Liver (tissue), 9 donors: ENCODE data around the gene INSIG2. TPM values are rescaled to one million over a fixed set of nuclear protein-coding genes. Genes with fewer than 3 reads are reported as not detected.

Experiments
- DNase-seq: peaks from one replicate; pipeline ENCODE4 v3.0.0-alpha.2; 2017; ENCODE audit warnings: low spot score
- H3K27ac ChIP-seq, 2 donors: one replicate each; pipeline ENCODE4 v1.7.0; 2013; ENCODE audit warnings: inconsistent platforms in 2 of 2, low read length in 2 of 2, control low read depth in 1 of 2, low read depth in 1 of 2, mild to moderate bottlenecking in 1 of 2
- H3K27me3 ChIP-seq, 4 donors: one replicate each; pipeline versions ENCODE4 v1.6.1 to v1.7.0; 2013; ENCODE audit warnings: low read length in 3 of 4, inconsistent platforms in 1 of 4, mild to moderate bottlenecking in 1 of 4, moderate library complexity in 1 of 4; ENCODE audit not compliant: control insufficient read depth in 4 of 4, insufficient read depth in 4 of 4
- H3K36me3 ChIP-seq, 4 donors: one replicate each; pipeline versions ENCODE4 v1.6.1 to v1.7.0; 2013; ENCODE audit warnings: low read length in 3 of 4, mild to moderate bottlenecking in 3 of 4, low read depth in 1 of 4, moderate library complexity in 1 of 4; ENCODE audit not compliant: control insufficient read depth in 4 of 4, insufficient read depth in 3 of 4
- H3K4me1 ChIP-seq, 4 donors: one replicate each; pipeline versions ENCODE4 v1.6.1 to v1.7.0; 2013; ENCODE audit warnings: low read length in 3 of 4, mild to moderate bottlenecking in 3 of 4, moderate library complexity in 1 of 4; ENCODE audit not compliant: control insufficient read depth in 4 of 4, insufficient read depth in 4 of 4
- H3K4me3 ChIP-seq, 3 donors: one replicate each; pipeline versions ENCODE4 v1.6.1 to v1.7.0; 2013; ENCODE audit warnings: low read length in 3 of 3, control low read depth in 1 of 3, low read depth in 1 of 3, mild to moderate bottlenecking in 1 of 3
- H3K9ac ChIP-seq, 2 donors: one replicate each; pipeline ENCODE4 v1.7.0; 2013; ENCODE audit warnings: low read length in 2 of 2, mild to moderate bottlenecking in 2 of 2, moderate library complexity in 2 of 2, control low read depth in 1 of 2, low read depth in 1 of 2
- H3K9me3 ChIP-seq, 4 donors: one replicate each; pipeline versions ENCODE4 v1.6.1 to v1.7.0; 2013; ENCODE audit warnings: low read length in 3 of 4; ENCODE audit not compliant: control insufficient read depth in 4 of 4
- ATF3 ChIP-seq: IDR thresholded peaks from 2 replicates; pipeline ENCODE4 v1.6.1; 2016; ENCODE audit warnings: antibody characterized with exemption
- EGR1 ChIP-seq, 2 donors: IDR thresholded peaks; 2 replicates each; pipeline ENCODE4 v1.6.1; 2016 to 2018; ENCODE audit warnings: antibody characterized with exemption in 2 of 2, low read depth in 2 of 2
- FOXA1 ChIP-seq: IDR thresholded peaks from 2 replicates; pipeline ENCODE4 v1.6.1; 2016; ENCODE audit warnings: antibody characterized with exemption
- HNF4A ChIP-seq, 2 donors: conservative IDR thresholded peaks; 2 replicates each; pipeline ENCODE4 v1.6.1; 2016; ENCODE audit warnings: antibody characterized with exemption in 2 of 2, mild to moderate bottlenecking in 2 of 2
- HNF4G ChIP-seq: IDR thresholded peaks from 2 replicates; pipeline ENCODE4 v1.6.1; 2016; ENCODE audit warnings: antibody characterized with exemption
- JUND ChIP-seq, 2 donors: IDR thresholded peaks; 2 replicates each; pipeline ENCODE4 v1.6.1; 2016; ENCODE audit warnings: antibody characterized with exemption in 2 of 2
- NR2F2 ChIP-seq: IDR thresholded peaks from 2 replicates; pipeline ENCODE4 v1.6.1; 2016; ENCODE audit warnings: antibody characterized with exemption
- RAD21 ChIP-seq, 2 donors: IDR thresholded peaks; 2 replicates each; pipeline ENCODE4 v1.6.1; 2016; ENCODE audit warnings: antibody characterized with exemption in 2 of 2, mild to moderate bottlenecking in 2 of 2
- TAF1 ChIP-seq: conservative IDR thresholded peaks from 2 replicates; pipeline ENCODE4 v1.6.1; 2016; ENCODE audit warnings: antibody characterized with exemption, mild to moderate bottlenecking
- YY1 ChIP-seq: IDR thresholded peaks from 2 replicates; pipeline ENCODE4 v1.6.1; 2016; ENCODE audit warnings: antibody characterized with exemption, mild to moderate bottlenecking
- WGBS: extraction: QIAGEN DNeasy Blood & Tissue Kit; methylation state at CpG from one replicate; pipeline ENCODE4 v1.1.7; 2013; 5-methylcytosine and 5-hydroxymethylcytosine counted together
- polyA plus RNA-seq, 2 donors: library from polyadenylated mRNA; stranded (reverse) in 1 of 2; unstranded in 1 of 2; fragments of 200-250 nt in 1 of 2; fragments of >200 nt in 1 of 2; fragmentation: Nextera tagmentation in 1 of 2; extraction: Ambion mirVana in 1 of 2; gene quantifications; one replicate each; pipeline versions ENCODE4 v1.2.1 to v1.2.3, GENCODE V29; 2013 to 2015
- total RNA-seq, 2 donors: library from RNA; depleted of rRNA; stranded (reverse); fragments of >200 nt; gene quantifications; one replicate each; pipeline ENCODE4 v1.2.3, GENCODE V29; 2014
- TF ChIP-seq, protein P1 (sequence below): fragments of 150-350 bp; IDR thresholded peaks from 2 replicates; pipeline ENCODE4 v1.5.1; 2017; ENCODE audit warnings: improper control_type of control experiment, low read depth, low read length; ENCODE audit not compliant: missing input control
- TF ChIP-seq, protein P2 (sequence below): IDR thresholded peaks from 2 replicates; pipeline ENCODE4 v1.6.1; 2016; ENCODE audit warnings: antibody characterized with exemption
- donor health status: healthy.
- donor health status: healthy.
- donor health status: healthy.
- donor health status: healthy.
- donor health status: healthy.

INSIG2 gene
- total and polyA plus RNA-seq, 4 donors, result 11.3 to 18.5 (median 15.6) TPM

DNA sequence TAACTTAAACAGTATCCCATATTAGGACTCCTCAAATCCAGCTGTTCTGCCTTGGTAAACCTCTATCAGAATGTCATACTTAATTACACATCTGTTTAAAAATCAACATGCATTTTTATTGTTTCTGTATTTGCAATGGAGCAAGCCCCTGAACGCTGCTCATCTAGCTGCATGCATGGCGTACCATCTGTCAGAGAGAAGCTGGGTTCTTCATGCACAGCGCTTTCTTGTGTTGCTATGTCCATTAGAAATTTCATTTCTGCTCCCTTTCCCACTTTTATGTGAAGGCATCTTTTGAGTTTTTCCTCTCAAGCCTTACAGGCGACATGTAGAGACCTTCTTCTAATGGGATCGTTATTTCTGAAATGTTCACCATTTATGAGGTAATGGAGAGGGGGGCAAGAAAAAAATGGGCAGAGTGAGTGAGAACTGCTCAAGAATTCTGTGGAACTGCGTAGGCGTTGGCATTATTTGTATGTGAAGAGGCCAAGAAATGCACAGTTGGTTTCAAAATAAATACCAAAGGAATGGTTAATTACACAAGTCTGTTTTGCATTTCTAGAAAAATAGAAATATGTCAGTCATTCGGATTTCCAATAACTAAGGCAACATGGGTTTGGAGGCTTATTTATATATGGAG is 31.6 kb downstream of the INSIG2 start:
- H3K9ac ChIP-seq, result no peak overlapping the region
- no peak overlapping the region for H3K4me3 ChIP-seq
- DNase-seq, result no peak
- no peaks in the 10 kb centered on the region for H3K36me3 ChIP-seq
- no peaks in the 10 kb centered on the region for H3K9me3 ChIP-seq
- H3K27ac ChIP-seq, result no peak overlapping the region
- H3K4me1 ChIP-seq, result peaks cover 0 to 4% (median 2%) of the 10 kb centered on the region in 4 donors
- TF ChIP-seq, protein P1, sequence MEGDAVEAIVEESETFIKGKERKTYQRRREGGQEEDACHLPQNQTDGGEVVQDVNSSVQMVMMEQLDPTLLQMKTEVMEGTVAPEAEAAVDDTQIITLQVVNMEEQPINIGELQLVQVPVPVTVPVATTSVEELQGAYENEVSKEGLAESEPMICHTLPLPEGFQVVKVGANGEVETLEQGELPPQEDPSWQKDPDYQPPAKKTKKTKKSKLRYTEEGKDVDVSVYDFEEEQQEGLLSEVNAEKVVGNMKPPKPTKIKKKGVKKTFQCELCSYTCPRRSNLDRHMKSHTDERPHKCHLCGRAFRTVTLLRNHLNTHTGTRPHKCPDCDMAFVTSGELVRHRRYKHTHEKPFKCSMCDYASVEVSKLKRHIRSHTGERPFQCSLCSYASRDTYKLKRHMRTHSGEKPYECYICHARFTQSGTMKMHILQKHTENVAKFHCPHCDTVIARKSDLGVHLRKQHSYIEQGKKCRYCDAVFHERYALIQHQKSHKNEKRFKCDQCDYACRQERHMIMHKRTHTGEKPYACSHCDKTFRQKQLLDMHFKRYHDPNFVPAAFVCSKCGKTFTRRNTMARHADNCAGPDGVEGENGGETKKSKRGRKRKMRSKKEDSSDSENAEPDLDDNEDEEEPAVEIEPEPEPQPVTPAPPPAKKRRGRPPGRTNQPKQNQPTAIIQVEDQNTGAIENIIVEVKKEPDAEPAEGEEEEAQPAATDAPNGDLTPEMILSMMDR, result no peak
- TF ChIP-seq JUND (IDR thresholded peaks at IDR 0.05), result no peak
- WGBS, result 94% methylated on average over 8 of the region's 8 CpGs
- no peaks in the 10 kb centered on the region for H3K27me3 ChIP-seq

- no peak overlapping the region for H3K27ac ChIP-seq
- DNase-seq, result no peak
- H3K4me1 ChIP-seq, result peaks cover 0 to 4% (median 2%) of the 10 kb centered on the region in 4 donors
- H3K4me3 ChIP-seq, result no peak overlapping the region
- H3K27me3 ChIP-seq, result no peaks in the 10 kb centered on the region
- no peak overlapping the region for H3K9ac ChIP-seq
- no peaks in the 10 kb centered on the region for H3K36me3 ChIP-seq
- no peaks in the 10 kb centered on the region for H3K9me3 ChIP-seq
- no peak for TF ChIP-seq EGR1 (IDR thresholded peaks at IDR 0.05; ENCODE audit: low read depth in 2 of 2)
- no peak for TF ChIP-seq HNF4A (conservative IDR thresholded peaks at IDR 0.05)
- no peak for TF ChIP-seq YY1
- TF ChIP-seq HNF4G, result no peak
- no peak for TF ChIP-seq ATF3
- TF ChIP-seq, protein P2, sequence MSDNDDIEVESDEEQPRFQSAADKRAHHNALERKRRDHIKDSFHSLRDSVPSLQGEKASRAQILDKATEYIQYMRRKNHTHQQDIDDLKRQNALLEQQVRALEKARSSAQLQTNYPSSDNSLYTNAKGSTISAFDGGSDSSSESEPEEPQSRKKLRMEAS, result no peak
- TF ChIP-seq NR2F2, result no peak
- no peak for TF ChIP-seq JUND (IDR thresholded peaks at IDR 0.05)
- no peak for TF ChIP-seq TAF1
- WGBS, result 90% methylated on average over 4 of the region's 4 CpGs
Observed at GRCh38 chr2:118120401-118120780, 32.1 kb downstream of the INSIG2 start.

DNA sequence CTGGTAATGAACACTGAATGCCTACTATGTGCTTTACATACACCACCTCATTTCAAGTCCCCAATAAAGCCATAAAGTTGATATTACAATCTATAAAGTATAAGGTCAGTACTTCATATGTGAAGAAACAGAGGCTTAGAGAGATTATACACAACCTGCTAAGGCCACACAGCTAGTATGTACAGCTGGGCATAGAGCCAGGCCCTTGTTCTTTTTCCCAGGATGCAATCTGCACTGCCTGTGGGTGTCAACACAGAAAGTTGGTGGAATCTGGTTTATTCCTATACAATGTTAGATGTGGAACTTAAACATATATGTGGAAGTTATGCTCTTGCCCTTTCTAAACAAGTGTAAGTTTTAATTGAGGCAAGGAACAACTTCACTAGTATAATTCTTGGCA is 32.8 kb downstream of the INSIG2 start:
- no peak for TF ChIP-seq YY1
- TF ChIP-seq HNF4G, result no peak
- H3K4me1 ChIP-seq, result peaks cover 0 to 4% (median 2%) of the 10 kb centered on the region in 4 donors
- no peak overlapping the region for H3K4me3 ChIP-seq
- H3K36me3 ChIP-seq, result no peaks in the 10 kb centered on the region
- H3K27me3 ChIP-seq, result no peaks in the 10 kb centered on the region
- no peak overlapping the region for H3K9ac ChIP-seq
- H3K9me3 ChIP-seq, result no peaks in the 10 kb centered on the region
- DNase-seq, result no peak
- H3K27ac ChIP-seq, result no peak overlapping the region

DNA sequence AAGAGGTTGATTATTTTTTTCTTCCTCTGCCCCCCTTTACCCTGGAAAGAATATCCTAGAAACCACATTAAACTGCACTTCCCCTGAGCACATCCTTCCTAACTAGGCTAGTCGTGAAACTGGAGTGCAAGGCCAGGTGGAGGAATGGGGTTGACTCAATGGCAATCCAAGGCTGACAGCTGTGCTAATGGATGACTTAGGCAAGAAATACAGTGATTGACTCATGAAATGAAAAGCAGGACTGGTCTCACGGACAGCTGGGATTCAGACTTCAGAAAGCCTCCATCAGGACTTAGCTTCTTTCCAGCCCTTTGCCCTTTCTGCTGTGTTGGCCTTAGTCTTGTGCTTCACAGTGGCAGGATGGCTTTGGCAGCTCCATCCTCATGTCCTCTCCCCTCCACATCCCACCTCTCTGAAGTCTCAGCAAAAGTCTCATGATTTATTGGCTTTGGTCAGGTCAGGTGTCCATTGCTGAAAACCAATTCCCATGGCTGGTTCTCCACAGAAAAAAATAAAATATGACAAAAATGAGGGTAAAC is 33.8 kb downstream of the INSIG2 start:
- no peaks in the 10 kb centered on the region for H3K36me3 ChIP-seq
- no peak for DNase-seq
- H3K27me3 ChIP-seq, result no peaks in the 10 kb centered on the region
- no peaks in the 10 kb centered on the region for H3K9me3 ChIP-seq
- 88% methylated on average over 2 of the region's 2 CpGs for WGBS
- H3K4me3 ChIP-seq, result no peak overlapping the region
- no peak overlapping the region for H3K27ac ChIP-seq
- no peak for TF ChIP-seq RAD21 (IDR thresholded peaks at IDR 0.05)
- TF ChIP-seq FOXA1, result no peak
- no peak for TF ChIP-seq HNF4A (conservative IDR thresholded peaks at IDR 0.05)
- no peak for TF ChIP-seq EGR1 (IDR thresholded peaks at IDR 0.05; ENCODE audit: low read depth in 2 of 2)
- peaks cover 0 to 4% (median 2%) of the 10 kb centered on the region in 4 donors for H3K4me1 ChIP-seq
- H3K9ac ChIP-seq, result no peak overlapping the region
